Measurements from ENCODE around the gene AP1M2.

GRCh38 chr19:10553943-10554381 lies 33.1 kb downstream of the AP1M2 start:
- TF ChIP-seq, protein P1, sequence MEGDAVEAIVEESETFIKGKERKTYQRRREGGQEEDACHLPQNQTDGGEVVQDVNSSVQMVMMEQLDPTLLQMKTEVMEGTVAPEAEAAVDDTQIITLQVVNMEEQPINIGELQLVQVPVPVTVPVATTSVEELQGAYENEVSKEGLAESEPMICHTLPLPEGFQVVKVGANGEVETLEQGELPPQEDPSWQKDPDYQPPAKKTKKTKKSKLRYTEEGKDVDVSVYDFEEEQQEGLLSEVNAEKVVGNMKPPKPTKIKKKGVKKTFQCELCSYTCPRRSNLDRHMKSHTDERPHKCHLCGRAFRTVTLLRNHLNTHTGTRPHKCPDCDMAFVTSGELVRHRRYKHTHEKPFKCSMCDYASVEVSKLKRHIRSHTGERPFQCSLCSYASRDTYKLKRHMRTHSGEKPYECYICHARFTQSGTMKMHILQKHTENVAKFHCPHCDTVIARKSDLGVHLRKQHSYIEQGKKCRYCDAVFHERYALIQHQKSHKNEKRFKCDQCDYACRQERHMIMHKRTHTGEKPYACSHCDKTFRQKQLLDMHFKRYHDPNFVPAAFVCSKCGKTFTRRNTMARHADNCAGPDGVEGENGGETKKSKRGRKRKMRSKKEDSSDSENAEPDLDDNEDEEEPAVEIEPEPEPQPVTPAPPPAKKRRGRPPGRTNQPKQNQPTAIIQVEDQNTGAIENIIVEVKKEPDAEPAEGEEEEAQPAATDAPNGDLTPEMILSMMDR (IDR thresholded peaks at IDR 0.05) = no peak
- no peak for TF ChIP-seq POLR2A (IDR thresholded peaks at IDR 0.05)
- no peak for TF ChIP-seq EP300 (IDR thresholded peaks at IDR 0.05)
